Fibroblast of lung (primary cell): ENCODE data around the gene SLC13A3.

Experiments
- CTCF ChIP-seq, 2 donors: IDR thresholded peaks in 1 of 2; conservative IDR thresholded peaks in 1 of 2; 1 replicate in 1 of 2; 2 replicates in 1 of 2; pipeline ENCODE4 v1.5.1; 2011 to 2012; ENCODE audit warnings: low read length in 2 of 2, control low read depth in 1 of 2, inconsistent platforms in 1 of 2, low read depth in 1 of 2, mild to moderate bottlenecking in 1 of 2
- EZH2 ChIP-seq: IDR thresholded peaks from 2 replicates; pipeline ENCODE4 v1.5.1; 2012; ENCODE audit warnings: low read length, control low read depth, mild to moderate bottlenecking; ENCODE audit errors: missing control alignments

GRCh38 chr20:46568570-46569129, 82.6 kb downstream of the SLC13A3 start:
- TF ChIP-seq CTCF (conservative IDR thresholded peaks at IDR 0.05 in 1 of 2, IDR thresholded peaks at IDR 0.05 in 1 of 2; ENCODE audit: low read depth in 1 of 2, low read length in 2 of 2) (no peak), EZH2 (no peak)
